GM21723 (cell line): Measurements from ENCODE around the gene PLXNA2.

ENCODE experiments used
- ATAC-seq: cut with Tn5 transposase; IDR thresholded peaks from one replicate; pipeline ENCODE4 v1.9.1; 2021; ENCODE audit warnings: mild to moderate bottlenecking, moderate library complexity; ENCODE audit not compliant: unreplicated experiment

Gene PLXNA2

GRCh38 chr1:208052926-208053407, 191.2 kb downstream of the PLXNA2 start:
- no peak for ATAC-seq

- no peak for ATAC-seq
These were observed 192.0 kb downstream of the PLXNA2 start for GRCh38 chr1:208052135-208052534.

- no peak for ATAC-seq
These were observed 192.5 kb downstream of the PLXNA2 start for GRCh38 chr1:208051651-208052050.

GRCh38 chr1:208048904-208049303, 195.3 kb downstream of the PLXNA2 start:
- no peak for ATAC-seq

GRCh38 chr1:208047975-208048374, 196.2 kb downstream of the PLXNA2 start:
- no peak for ATAC-seq

- no peak for ATAC-seq
These were observed 196.7 kb downstream of the PLXNA2 start for GRCh38 chr1:208047476-208047934.

GRCh38 chr1:208045463-208046260, 198.5 kb downstream of the PLXNA2 start:
- no peak for ATAC-seq

- no peak for ATAC-seq
These were observed 199.4 kb downstream of the PLXNA2 start for GRCh38 chr1:208044589-208045462.

GRCh38 chr1:208043691-208044181, 200.4 kb downstream of the PLXNA2 start:
- ATAC-seq, result no peak

GRCh38 chr1:208042868-208043267, 201.3 kb downstream of the PLXNA2 start:
- ATAC-seq, result no peak

- ATAC-seq, result no peak
These were observed 202.1 kb downstream of the PLXNA2 start for GRCh38 chr1:208042041-208042615.

GRCh38 chr1:208041505-208041904, 202.7 kb downstream of the PLXNA2 start:
- no peak for ATAC-seq

- no peak for ATAC-seq
These were observed 203.3 kb downstream of the PLXNA2 start for GRCh38 chr1:208040821-208041297.

GRCh38 chr1:208039536-208040332, 204.4 kb downstream of the PLXNA2 start:
- no peak for ATAC-seq

- no peak for ATAC-seq
These were observed 205.9 kb downstream of the PLXNA2 start for GRCh38 chr1:208038303-208038702.

- ATAC-seq, result no peak
These were observed 207.0 kb downstream of the PLXNA2 start for GRCh38 chr1:208036918-208037766.

GRCh38 chr1:208036106-208036808, 207.9 kb downstream of the PLXNA2 start:
- no peak for ATAC-seq

- no peak for ATAC-seq
These were observed 210.0 kb downstream of the PLXNA2 start for GRCh38 chr1:208034135-208034534.

GRCh38 chr1:208033236-208033635, 210.9 kb downstream of the PLXNA2 start:
- no peak for ATAC-seq
